WI38 (cell line): Measurements from ENCODE around the gene NLRP3.
"Not testable (repeated sequence)": the region's sequence is repeated elsewhere in the genome, so short reads cannot be mapped to it uniquely, and the experiment has no call there.

Experiments used
- H3K4me3 ChIP-seq: 2 replicates; pipeline ENCODE4 v1.5.1; 2011; ENCODE audit warnings: low read depth, mild to moderate bottlenecking, control low read depth, low read length
- CTCF ChIP-seq: IDR thresholded peaks from 2 replicates; pipeline ENCODE4 v1.5.1; 2012; ENCODE audit warnings: low read depth, mild to moderate bottlenecking, control low read depth, low read length

NLRP3 gene

GRCh38 chr1:247456914-247457639 lies 41.1 kb downstream of the NLRP3 start:
- H3K4me3 ChIP-seq, result no peak overlapping the region
- no peak for TF ChIP-seq CTCF

- H3K4me3 ChIP-seq, result no peak overlapping the region
- no peak for TF ChIP-seq CTCF
Observed at GRCh38 chr1:247459507-247459906, 43.5 kb downstream of the NLRP3 start.

- H3K4me3 ChIP-seq, result no peak overlapping the region
- TF ChIP-seq CTCF, result no peak
Observed at GRCh38 chr1:247465796-247466195, 49.8 kb downstream of the NLRP3 start.

- no peak for TF ChIP-seq CTCF
- H3K4me3 ChIP-seq, result no peak overlapping the region
Observed at GRCh38 chr1:247467129-247467528, 51.2 kb downstream of the NLRP3 start.

GRCh38 chr1:247468481-247469140 lies 52.6 kb downstream of the NLRP3 start:
- H3K4me3 ChIP-seq, result no peak overlapping the region
- no peak for TF ChIP-seq CTCF

GRCh38 chr1:247469141-247469535 lies 53.2 kb downstream of the NLRP3 start:
- no peak for TF ChIP-seq CTCF

GRCh38 chr1:247470942-247471429 lies 55.0 kb downstream of the NLRP3 start:
- H3K4me3 ChIP-seq, result not testable (repeated sequence)

More at GRCh38 chr1:247469141-247469535, 53.2 kb downstream of the NLRP3 start:
- no peak overlapping the region for H3K4me3 ChIP-seq
